DND-41 (cell line): ENCODE results near the gene ACER3.
"Not testable (repeated sequence)": the region's sequence is repeated elsewhere in the genome, so short reads cannot be mapped to it uniquely, and the experiment has no call there.

ENCODE experiments used
- ATAC-seq: fragments of 200-7000 bp; cut with Tn5 transposase; 3 replicates; pipeline ENCODE4 v1.9.1; 2021; ENCODE audit warnings: low read depth; ENCODE audit not compliant: insufficient read depth
- DNase-seq: peaks from one replicate; pipeline ENCODE4 v3.0.0-alpha.2; 2020
- H2AFZ ChIP-seq: 2 replicates; pipeline ENCODE4 v1.6.0; 2012; ENCODE audit warnings: low read depth, low read length
- H3K27ac ChIP-seq: 2 replicates; pipeline ENCODE4 v1.5.1; 2012; ENCODE audit warnings: low read length, inconsistent platforms
- H3K27me3 ChIP-seq: fragments of 200-600 bp; sonication (generic); 2 replicates; pipeline ENCODE4 v1.6.0; 2012; ENCODE audit warnings: low read length, mild to moderate bottlenecking, inconsistent platforms; ENCODE audit not compliant: insufficient read depth, poor library complexity
- H3K36me3 ChIP-seq: 2 replicates; pipeline ENCODE4 v1.5.1; 2012; ENCODE audit warnings: low read length, inconsistent platforms; ENCODE audit not compliant: insufficient read depth
- H3K4me1 ChIP-seq: 2 replicates; pipeline ENCODE4 v1.5.1; 2012; ENCODE audit warnings: mild to moderate bottlenecking, low read length; ENCODE audit not compliant: insufficient read depth
- H3K4me2 ChIP-seq: 2 replicates; pipeline ENCODE4 v1.6.0; 2012; ENCODE audit warnings: mild to moderate bottlenecking, moderate library complexity, low read length, inconsistent platforms; ENCODE audit not compliant: insufficient read depth
- H3K4me3 ChIP-seq, 2 experiments: fragments of 200-600 bp in 1 of 2; shearing (Covaris generic) in 1 of 2; 2 replicates each; pipeline ENCODE4 v1.5.1; 2012 to 2016; ENCODE audit warnings: inconsistent platforms in 2 of 2, low read length in 2 of 2, mild to moderate bottlenecking in 2 of 2, low read depth in 1 of 2, moderate library complexity in 1 of 2
- H3K79me2 ChIP-seq: 2 replicates; pipeline ENCODE4 v1.6.0; 2012; ENCODE audit warnings: low read length, inconsistent platforms; ENCODE audit not compliant: insufficient read depth
- H3K9ac ChIP-seq: 2 replicates; pipeline ENCODE4 v1.6.0; 2012; ENCODE audit warnings: low read depth, mild to moderate bottlenecking, inconsistent platforms, low read length, moderate library complexity
- H3K9me3 ChIP-seq: 2 replicates; pipeline ENCODE4 v1.5.1; 2012; ENCODE audit warnings: low read length, moderate library complexity, mild to moderate bottlenecking, inconsistent platforms; ENCODE audit not compliant: insufficient read depth, severe bottlenecking
- H4K20me1 ChIP-seq: 2 replicates; pipeline ENCODE4 v1.6.0; 2012; ENCODE audit warnings: low read length; ENCODE audit not compliant: insufficient read depth
- CTCF ChIP-seq: IDR thresholded peaks from 2 replicates; pipeline ENCODE4 v1.5.1; 2012; ENCODE audit warnings: borderline replicate concordance, low read length, moderate library complexity, mild to moderate bottlenecking; ENCODE audit not compliant: poor library complexity, severe bottlenecking; ENCODE audit errors: extremely low read depth
- EZH2 ChIP-seq: IDR thresholded peaks from 3 replicates; pipeline ENCODE4 v1.6.1; 2012; ENCODE audit warnings: borderline replicate concordance, low read depth, mild to moderate bottlenecking, moderate library complexity, low read length, inconsistent platforms; ENCODE audit not compliant: severe bottlenecking

The ACER3 gene

GRCh38 chr11:77046060-77046501 lies 185.4 kb downstream of the ACER3 start:
- no peak for DNase-seq

GRCh38 chr11:77047007-77047927 lies 186.5 kb downstream of the ACER3 start:
- DNase-seq (peak; percentile 85), ATAC-seq (peak; percentile 96)
- no peaks in the 10 kb centered on the region for H3K79me2 ChIP-seq
- H3K36me3 ChIP-seq, result no peaks in the 10 kb centered on the region
- H3K9me3 ChIP-seq, result no peaks in the 10 kb centered on the region
- TF ChIP-seq EZH2, result no peak
- TF ChIP-seq CTCF, result peak; percentile 79
- H3K27me3 ChIP-seq, result no peaks in the 10 kb centered on the region
- H3K27ac ChIP-seq, result peak overlapping the region; percentile 20; the same call in 1 of the 2 replicates
- H3K4me2 ChIP-seq, result peak overlapping the region; percentile 89
- peak overlapping the region; percentile 23 for H3K9ac ChIP-seq
- H3K4me3 ChIP-seq, result peak overlapping the region; percentile 17 to 61; a peak in 3 of 4 replicates
- no peaks in the 10 kb centered on the region for H4K20me1 ChIP-seq
- peaks cover 6% of the 10 kb centered on the region for H3K4me1 ChIP-seq
- peak overlapping the region; percentile 23; the same call in 1 of the 2 replicates for H2AFZ ChIP-seq

More at GRCh38 chr11:77046060-77046501, 185.4 kb downstream of the ACER3 start:
- H3K4me1 ChIP-seq, result peaks cover 6% of the 10 kb centered on the region
- no peak overlapping the region for H3K9ac ChIP-seq
- no peaks in the 10 kb centered on the region for H4K20me1 ChIP-seq
- H3K4me3 ChIP-seq, result no peak overlapping the region
- ATAC-seq, result no peak
- no peaks in the 10 kb centered on the region for H3K79me2 ChIP-seq
- H3K9me3 ChIP-seq, result no peaks in the 10 kb centered on the region
- no peak overlapping the region for H3K27ac ChIP-seq
- no peak overlapping the region for H2AFZ ChIP-seq
- no peak overlapping the region for H3K4me2 ChIP-seq
- H3K27me3 ChIP-seq, result no peaks in the 10 kb centered on the region
- H3K36me3 ChIP-seq, result no peaks in the 10 kb centered on the region
- no peak for TF ChIP-seq EZH2
- peak; percentile 1 for TF ChIP-seq CTCF

- not testable (repeated sequence) for ATAC-seq, H3K4me1 ChIP-seq, H3K36me3 ChIP-seq, H3K79me2 ChIP-seq, H4K20me1 ChIP-seq, H3K9me3 ChIP-seq, H3K9ac ChIP-seq, H3K4me3 ChIP-seq, H2AFZ ChIP-seq, H3K4me2 ChIP-seq, H3K27ac ChIP-seq, DNase-seq, H3K27me3 ChIP-seq
Observed at GRCh38 chr11:77047928-77048446, 187.3 kb downstream of the ACER3 start.

- H3K4me2 ChIP-seq, result no peak overlapping the region
- DNase-seq (no peak), ATAC-seq (no peak)
- H2AFZ ChIP-seq, result no peak overlapping the region
- H3K27ac ChIP-seq, result no peak overlapping the region
- H3K4me3 ChIP-seq, result no peak overlapping the region
- no peak for TF ChIP-seq EZH2
- no peak for TF ChIP-seq CTCF
- no peak overlapping the region for H3K9ac ChIP-seq
- H3K79me2 ChIP-seq, result no peaks in the 10 kb centered on the region
- no peaks in the 10 kb centered on the region for H3K27me3 ChIP-seq
- no peaks in the 10 kb centered on the region for H3K9me3 ChIP-seq
- H3K4me1 ChIP-seq, result peaks cover 6% of the 10 kb centered on the region
- no peaks in the 10 kb centered on the region for H4K20me1 ChIP-seq
- no peaks in the 10 kb centered on the region for H3K36me3 ChIP-seq
Observed at GRCh38 chr11:77049026-77049425, 188.3 kb downstream of the ACER3 start.
